OCI-LY1 (cell line): Measurements from ENCODE around the gene ANO2.

Source experiments
- H2AFZ ChIP-seq: fragments of 200-600 bp; sonication (generic), shearing (Covaris generic); 2 replicates; pipeline ENCODE4 v1.6.0; 2014; ENCODE audit warnings: antibody characterized with exemption, mild to moderate bottlenecking, low read length
- H3F3A ChIP-seq: fragments of 200-600 bp; sonication (generic), shearing (Covaris generic); 2 replicates; pipeline ENCODE4 v1.6.0; 2014; ENCODE audit warnings: mild to moderate bottlenecking, antibody characterized with exemption, low read length, moderate library complexity; ENCODE audit not compliant: insufficient read depth
- H3K27ac ChIP-seq: fragments of 200-600 bp; sonication (generic); 2 replicates; pipeline ENCODE4 v1.5.1; 2014; ENCODE audit warnings: low read length, mixed run types, mild to moderate bottlenecking, low read depth; ENCODE audit not compliant: poor library complexity, severe bottlenecking
- H3K27me3 ChIP-seq: fragments of 200-600 bp; sonication (generic); 2 replicates; pipeline ENCODE4 v1.6.0; 2014; ENCODE audit warnings: antibody characterized with exemption, mild to moderate bottlenecking, low read length, moderate library complexity; ENCODE audit not compliant: insufficient read depth
- H3K36me3 ChIP-seq: fragments of 200-600 bp; sonication (generic); 2 replicates; pipeline ENCODE4 v1.6.1; 2014; ENCODE audit warnings: mild to moderate bottlenecking, antibody characterized with exemption, low read length, moderate library complexity, mixed read lengths; ENCODE audit not compliant: insufficient read depth
- H3K4me1 ChIP-seq: fragments of 200-600 bp; sonication (generic); 2 replicates; pipeline ENCODE4 v1.5.1; 2014; ENCODE audit warnings: mild to moderate bottlenecking, low read length, moderate library complexity; ENCODE audit not compliant: insufficient read depth, severe bottlenecking
- H3K4me2 ChIP-seq: fragments of 200-600 bp; sonication (generic), shearing (Covaris generic); 2 replicates; pipeline ENCODE4 v1.6.1; 2014; ENCODE audit warnings: low read length
- H3K4me3 ChIP-seq: fragments of 200-600 bp; sonication (generic); 2 replicates; pipeline ENCODE4 v1.5.1; 2014; ENCODE audit warnings: low read length, low read depth, mild to moderate bottlenecking, mixed read lengths; ENCODE audit not compliant: poor library complexity, severe bottlenecking
- H3K79me2 ChIP-seq: fragments of 200-600 bp; shearing (Covaris generic); 2 replicates; pipeline ENCODE4 v1.6.1; 2016; ENCODE audit warnings: mixed run types, low read length, mixed read lengths; ENCODE audit not compliant: insufficient read depth
- H3K9ac ChIP-seq: fragments of 200-600 bp; sonication (generic), shearing (Covaris generic); 2 replicates; pipeline ENCODE4 v1.6.1; 2014; ENCODE audit warnings: mild to moderate bottlenecking, low read length, mixed read lengths
- H3K9me2 ChIP-seq: fragments of 200-600 bp; sonication (generic), shearing (Covaris generic); 2 replicates; pipeline ENCODE4 v1.6.1; 2014; ENCODE audit warnings: low read depth, mild to moderate bottlenecking, low read length, mixed read lengths
- H3K9me3 ChIP-seq: fragments of 200-600 bp; shearing (Covaris generic); 2 replicates; pipeline ENCODE4 v1.6.1; 2014; ENCODE audit warnings: low read length, mixed read lengths
- H4K20me1 ChIP-seq: fragments of 200-600 bp; sonication (generic), shearing (Covaris generic); 2 replicates; pipeline ENCODE4 v1.6.0; 2016; ENCODE audit warnings: mild to moderate bottlenecking, low read length; ENCODE audit not compliant: insufficient read depth
- CTCF ChIP-seq: fragments of 200-600 bp; sonication (generic), shearing (Covaris generic); IDR thresholded peaks from 2 replicates; pipeline ENCODE4 v1.5.1; 2017; ENCODE audit warnings: mild to moderate bottlenecking, antibody characterized with exemption, low read length, moderate library complexity, mixed read lengths
- EZH2 ChIP-seq: fragments of 200-600 bp; sonication (generic), shearing (Covaris generic); IDR thresholded peaks from 2 replicates; pipeline ENCODE4 v1.8.0; 2017; ENCODE audit warnings: borderline replicate concordance, mixed run types, mild to moderate bottlenecking, antibody characterized with exemption, low read length, moderate library complexity, mixed read lengths

The ANO2 gene

GRCh38 chr12:5915511-5915910, 29.5 kb downstream of the ANO2 start:
- Histone ChIP-seq H3K36me3 (no peaks in the 10 kb centered on the region), H3K4me2 (no peak overlapping the region), H3K27me3 (no peaks in the 10 kb centered on the region), H3K9me3 (no peaks in the 10 kb centered on the region), H3K9me2 (no peaks in the 10 kb centered on the region), H3K79me2 (no peaks in the 10 kb centered on the region), H3K27ac (no peak overlapping the region), H4K20me1 (no peaks in the 10 kb centered on the region), H3F3A (no peaks in the 10 kb centered on the region), H2AFZ (no peak overlapping the region), H3K4me3 (no peak overlapping the region), H3K4me1 (no peaks in the 10 kb centered on the region), H3K9ac (no peak overlapping the region)
- TF ChIP-seq EZH2 (no peak), CTCF (no peak)

GRCh38 chr12:5914387-5915149, 30.5 kb downstream of the ANO2 start:
- H2AFZ ChIP-seq: no peak overlapping the region
- no peak for TF ChIP-seq EZH2
- TF ChIP-seq CTCF: no peak
- H3K27ac ChIP-seq: no peak overlapping the region
- no peaks in the 10 kb centered on the region for H3K4me1 ChIP-seq
- no peak overlapping the region for H3K4me3 ChIP-seq
- H3K4me2 ChIP-seq: no peak overlapping the region
- no peaks in the 10 kb centered on the region for H3K27me3 ChIP-seq
- H3K9me3 ChIP-seq: no peaks in the 10 kb centered on the region
- H3F3A ChIP-seq: no peaks in the 10 kb centered on the region
- H3K36me3 ChIP-seq: no peaks in the 10 kb centered on the region
- H3K9ac ChIP-seq: no peak overlapping the region
- no peaks in the 10 kb centered on the region for H3K9me2 ChIP-seq
- H4K20me1 ChIP-seq: no peaks in the 10 kb centered on the region
- no peaks in the 10 kb centered on the region for H3K79me2 ChIP-seq

- Histone ChIP-seq H3K9me3 (no peaks in the 10 kb centered on the region), H4K20me1 (no peaks in the 10 kb centered on the region), H3K4me2 (no peak overlapping the region), H3K27ac (no peak overlapping the region), H3K4me1 (no peaks in the 10 kb centered on the region), H3K9ac (no peak overlapping the region), H3K36me3 (no peaks in the 10 kb centered on the region), H3K79me2 (no peaks in the 10 kb centered on the region), H3K9me2 (no peaks in the 10 kb centered on the region), H2AFZ (no peak overlapping the region), H3F3A (no peaks in the 10 kb centered on the region), H3K4me3 (no peak overlapping the region), H3K27me3 (no peaks in the 10 kb centered on the region)
- TF ChIP-seq EZH2 (no peak), CTCF (no peak)
Measured at GRCh38 chr12:5913387-5913786, 31.7 kb downstream of the ANO2 start.
